Hepatocyte (in vitro differentiated cells): ENCODE measurements around the gene CCDC51.

Experiments
- EZH2 ChIP-seq: fragments of 200-600 bp; sonication (generic); IDR thresholded peaks from 2 replicates; pipeline ENCODE4 v1.6.1; 2016; ENCODE audit warnings: antibody characterized with exemption, mild to moderate bottlenecking, borderline replicate concordance
- EZH2phosphoT487 ChIP-seq: fragments of 200-600 bp; sonication (generic); IDR thresholded peaks from one replicate; pipeline ENCODE4 v1.6.1; 2018; ENCODE audit warnings: antibody characterized with exemption, mild to moderate bottlenecking, low read depth, moderate library complexity; ENCODE audit not compliant: unreplicated experiment, severe bottlenecking
- TF ChIP-seq, protein P1 (sequence below): fragments of 200-600 bp; sonication (generic); IDR thresholded peaks from 2 replicates; pipeline ENCODE4 v1.5.1; 2016; ENCODE audit warnings: antibody characterized with exemption, mild to moderate bottlenecking; ENCODE audit not compliant: poor library complexity

DNA sequence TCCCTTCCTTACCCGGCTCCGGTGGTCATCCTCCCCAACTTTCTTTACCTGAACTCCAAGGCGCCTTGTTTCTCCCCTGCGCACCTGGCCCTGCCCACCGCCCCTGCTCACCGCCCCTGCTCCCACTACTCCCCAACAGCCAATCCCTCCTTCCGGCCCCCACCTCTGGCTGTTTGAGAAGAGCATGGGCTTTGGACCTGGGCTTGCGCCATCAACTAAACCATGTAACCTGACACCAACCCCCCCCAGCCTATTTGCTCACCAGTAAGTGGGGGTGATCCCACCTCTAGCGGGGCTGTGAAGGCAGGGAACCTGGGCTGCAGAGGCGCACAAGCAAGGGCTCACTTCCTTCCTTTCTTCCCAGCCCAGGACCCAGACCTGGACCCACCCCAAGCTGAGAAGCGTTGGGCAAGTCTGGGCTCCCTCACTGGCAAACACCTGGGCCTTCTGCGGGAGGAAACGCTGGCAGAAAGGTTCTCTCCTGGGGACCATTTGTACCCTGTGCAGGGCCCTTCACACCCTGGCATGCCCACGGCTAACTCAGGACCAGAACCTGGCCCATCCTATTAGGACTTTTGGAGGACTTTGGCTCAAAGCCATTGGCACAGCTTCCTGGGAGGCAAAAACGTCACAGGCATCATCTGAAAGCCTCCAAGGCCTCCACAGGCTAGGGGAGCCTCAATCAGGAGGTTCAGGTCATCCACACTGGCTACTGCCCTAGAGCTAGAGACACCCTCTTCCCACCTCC lies 9.8 kb downstream of the CCDC51 start, which contains the start of gene PLXNB1:
- TF ChIP-seq EZH2 (no peak), EZH2phosphoT487 (no peak)
- TF ChIP-seq, protein P1, sequence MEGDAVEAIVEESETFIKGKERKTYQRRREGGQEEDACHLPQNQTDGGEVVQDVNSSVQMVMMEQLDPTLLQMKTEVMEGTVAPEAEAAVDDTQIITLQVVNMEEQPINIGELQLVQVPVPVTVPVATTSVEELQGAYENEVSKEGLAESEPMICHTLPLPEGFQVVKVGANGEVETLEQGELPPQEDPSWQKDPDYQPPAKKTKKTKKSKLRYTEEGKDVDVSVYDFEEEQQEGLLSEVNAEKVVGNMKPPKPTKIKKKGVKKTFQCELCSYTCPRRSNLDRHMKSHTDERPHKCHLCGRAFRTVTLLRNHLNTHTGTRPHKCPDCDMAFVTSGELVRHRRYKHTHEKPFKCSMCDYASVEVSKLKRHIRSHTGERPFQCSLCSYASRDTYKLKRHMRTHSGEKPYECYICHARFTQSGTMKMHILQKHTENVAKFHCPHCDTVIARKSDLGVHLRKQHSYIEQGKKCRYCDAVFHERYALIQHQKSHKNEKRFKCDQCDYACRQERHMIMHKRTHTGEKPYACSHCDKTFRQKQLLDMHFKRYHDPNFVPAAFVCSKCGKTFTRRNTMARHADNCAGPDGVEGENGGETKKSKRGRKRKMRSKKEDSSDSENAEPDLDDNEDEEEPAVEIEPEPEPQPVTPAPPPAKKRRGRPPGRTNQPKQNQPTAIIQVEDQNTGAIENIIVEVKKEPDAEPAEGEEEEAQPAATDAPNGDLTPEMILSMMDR, result no peak
